Testis (tissue), 2 donors: ENCODE measurements around the gene ZNF764.
"Not testable (repeated sequence)": the region's sequence is repeated elsewhere in the genome, so short reads cannot be mapped to it uniquely, and the experiment has no call there.

Experiments
- CTCF ChIP-seq, 3 experiments: fragments of 450-650 bp in 2 of 3; fragments of 200-600 bp in 1 of 3; sonication (generic) in 1 of 3; IDR thresholded peaks; one replicate each; pipeline ENCODE4 v1.5.1; 2016 to 2019; ENCODE audit warnings: antibody characterized with exemption in 3 of 3, mild to moderate bottlenecking in 2 of 3, moderate library complexity in 1 of 3
- POLR2A ChIP-seq: fragments of 450-650 bp; IDR thresholded peaks from one replicate; pipeline ENCODE4 v1.6.1; 2017; ENCODE audit warnings: antibody characterized with exemption, mild to moderate bottlenecking, moderate library complexity

- not testable (repeated sequence) for TF ChIP-seq CTCF (IDR thresholded peaks at IDR 0.05); POLR2A
These were observed 32.7 kb upstream of the ZNF764 start for GRCh38 chr16:30590869-30591268.
